NCI-H345 (cell line): Measurements from ENCODE around the gene DIRAS3.
"Not testable (repeated sequence)": the region's sequence is repeated elsewhere in the genome, so short reads cannot be mapped to it uniquely, and the experiment has no call there.

Source experiments
- DNase-seq: peaks from one replicate; lab custom pipeline; 2025; lab: John Stamatoyannopoulos, UW

The DIRAS3 gene

DNA sequence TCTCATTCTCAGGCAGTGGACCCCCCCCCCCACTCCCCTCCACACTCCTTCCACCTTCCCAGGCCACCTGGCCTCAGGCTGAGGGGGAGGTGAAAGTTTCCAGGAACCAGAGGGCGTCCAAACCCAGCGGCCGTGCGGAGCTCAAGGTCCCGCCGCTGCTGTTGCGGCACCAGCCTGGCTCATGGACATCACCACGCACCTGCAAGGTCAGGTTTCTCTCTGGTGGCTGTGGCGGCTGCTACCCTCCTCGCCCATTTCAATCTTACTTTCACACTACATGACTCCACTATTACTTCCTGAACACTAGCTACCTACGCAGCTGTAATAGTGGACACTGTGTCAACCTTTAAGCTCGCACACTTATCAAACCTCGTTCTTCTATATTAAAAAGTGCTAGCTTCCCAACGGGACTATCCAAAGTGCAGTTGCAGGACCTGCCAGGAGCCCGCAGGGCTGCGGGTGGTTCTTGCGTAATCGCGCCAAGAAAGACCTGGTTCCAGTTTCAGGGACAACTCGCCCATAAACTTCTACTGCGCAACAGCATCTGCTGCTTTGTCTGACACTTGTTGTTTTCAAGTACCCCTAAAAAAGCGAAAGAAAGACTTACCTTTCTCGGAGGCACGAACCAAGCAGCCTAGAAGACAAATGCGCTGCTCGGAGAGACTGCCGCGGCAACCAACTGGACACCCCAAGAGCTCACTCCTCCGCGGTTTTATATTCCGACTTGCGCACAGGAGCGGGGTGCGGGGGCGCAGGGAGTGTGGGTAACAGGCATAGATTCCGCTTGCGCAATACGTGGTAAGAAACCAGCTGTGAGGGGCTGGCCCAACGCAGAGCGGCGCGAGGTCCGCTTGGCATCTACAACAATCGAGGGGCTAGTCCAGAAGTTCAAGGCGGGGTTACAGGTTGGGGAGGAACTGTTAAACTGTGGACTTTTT lies at the start of gene DIRAS3:
TSS of gene DIRAS3 (minus strand) at position 687 of the 938 bp plus-strand sequence. CDS start 3,330 bp downstream, outside the sequence.
- DNase-seq, result no peak

DNA sequence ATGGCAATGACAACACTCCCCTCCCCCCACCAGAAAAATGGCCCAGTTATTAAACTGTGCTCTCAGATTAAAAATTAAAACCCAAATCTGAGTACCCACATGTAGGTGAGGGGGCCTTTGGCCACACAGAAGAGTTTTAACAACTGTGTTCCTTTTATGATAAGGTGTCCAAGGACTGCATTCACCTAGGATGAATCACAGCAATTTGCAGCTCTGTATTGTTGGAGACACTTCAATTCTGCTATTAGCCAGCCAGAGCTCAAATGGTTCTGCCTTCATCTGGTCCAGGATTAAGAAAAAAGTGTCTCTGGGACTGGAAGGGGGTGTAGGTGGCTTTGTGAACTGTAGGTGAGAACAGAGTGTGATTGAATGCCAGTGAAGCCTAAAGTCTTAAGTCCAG lies 43.3 kb upstream of the DIRAS3 start:
- no peak for DNase-seq

DNA sequence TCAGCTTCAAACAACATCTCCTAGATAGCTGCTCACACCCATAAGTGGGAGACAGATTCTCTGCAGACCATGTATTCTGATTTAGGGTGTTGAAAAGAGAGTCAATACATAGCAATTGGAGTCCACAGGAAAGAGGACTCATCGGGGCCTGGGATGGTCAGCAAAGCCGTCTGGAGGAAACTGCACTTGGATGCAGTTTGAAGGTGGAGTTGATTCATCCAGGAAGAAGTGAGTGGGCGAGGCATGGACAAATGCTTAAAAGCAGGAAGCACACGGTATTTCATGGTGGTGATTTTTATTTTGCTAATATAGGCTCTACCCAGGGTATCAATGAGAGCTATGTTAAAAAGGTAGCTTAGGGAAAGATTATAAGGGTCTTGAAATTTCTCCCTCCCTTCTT lies 36.8 kb upstream of the DIRAS3 start:
- DNase-seq, result no peak

- no peak for DNase-seq
These were observed 35.3 kb upstream of the DIRAS3 start for GRCh38 chr1:68085752-68086151.

- no peak for DNase-seq
These were observed 33.3 kb upstream of the DIRAS3 start for GRCh38 chr1:68083686-68084085.

- DNase-seq, result no peak
These were observed 31.4 kb upstream of the DIRAS3 start for GRCh38 chr1:68081775-68082283.

GRCh38 chr1:68078647-68079046 lies 28.2 kb upstream of the DIRAS3 start:
- DNase-seq, result no peak

- no peak for DNase-seq
These were observed 24.0 kb upstream of the DIRAS3 start for GRCh38 chr1:68074472-68074871.

DNA sequence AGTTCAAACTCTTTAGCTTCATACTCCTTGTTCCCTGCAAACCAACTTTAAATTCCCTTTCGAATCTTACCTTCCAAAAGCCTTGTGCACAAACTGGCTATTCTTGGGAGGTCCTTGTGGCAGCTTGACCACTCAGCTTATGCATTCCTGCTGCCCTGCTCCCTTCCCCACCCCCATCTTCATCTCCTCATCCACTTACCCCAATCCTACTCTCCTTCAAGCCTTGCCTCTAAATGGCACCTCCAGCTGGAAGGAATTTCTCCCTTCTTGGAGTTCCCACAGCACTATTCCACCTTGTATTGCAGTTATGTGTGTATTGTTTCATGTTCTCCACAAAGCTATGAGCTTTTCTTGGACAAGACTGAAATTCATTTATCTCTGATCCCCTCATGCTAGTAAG lies 15.3 kb upstream of the DIRAS3 start:
- DNase-seq, result no peak

DNA sequence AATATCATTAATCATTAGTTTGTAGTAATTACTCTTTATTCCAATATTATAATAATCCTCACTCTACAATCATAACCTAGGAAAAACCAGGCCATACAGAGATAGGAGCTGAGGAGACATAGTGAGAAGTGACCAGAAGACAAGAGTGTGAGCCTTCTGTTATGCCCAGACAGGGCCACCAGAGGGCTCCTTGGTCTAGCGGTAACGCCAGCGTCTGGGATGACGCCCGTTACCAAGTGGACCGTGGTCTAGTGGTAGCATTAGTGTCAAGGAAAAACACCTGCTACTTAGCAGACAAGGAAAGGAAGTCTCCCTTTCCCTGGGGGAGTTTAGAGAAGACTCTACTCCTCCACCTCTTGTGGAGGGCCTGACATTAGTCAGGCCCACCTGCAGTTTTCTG lies 7.6 kb upstream of the DIRAS3 start:
- DNase-seq, result not testable (repeated sequence)

GRCh38 chr1:68057564-68057963 lies 7.1 kb upstream of the DIRAS3 start:
- DNase-seq, result no peak

DNA sequence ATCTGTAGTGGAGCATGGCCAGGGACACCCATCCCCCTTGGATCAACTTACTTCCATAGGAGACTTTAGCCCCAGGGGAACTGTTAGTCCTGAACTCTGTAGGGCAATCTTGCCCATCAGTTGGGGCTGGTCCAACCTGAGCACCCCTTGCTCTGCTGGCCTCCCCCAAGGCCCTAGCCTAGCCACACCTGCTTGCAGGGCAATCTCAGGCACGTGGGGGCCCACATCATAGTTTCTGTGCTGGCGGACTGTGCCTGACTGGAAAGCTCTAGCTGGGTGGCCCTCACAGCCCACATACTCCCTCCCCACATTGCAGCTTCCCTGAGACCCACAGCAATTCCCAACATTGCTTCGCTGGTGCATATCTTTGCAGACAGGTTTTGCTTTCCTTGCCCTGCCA lies 6.6 kb upstream of the DIRAS3 start:
- DNase-seq, result no peak

- DNase-seq, result no peak
These were observed 1.0 kb upstream of the DIRAS3 start for GRCh38 chr1:68051475-68051874.

- no peak for DNase-seq
These were observed 2.8 kb downstream of the DIRAS3 start for GRCh38 chr1:68047659-68048026.

DNA sequence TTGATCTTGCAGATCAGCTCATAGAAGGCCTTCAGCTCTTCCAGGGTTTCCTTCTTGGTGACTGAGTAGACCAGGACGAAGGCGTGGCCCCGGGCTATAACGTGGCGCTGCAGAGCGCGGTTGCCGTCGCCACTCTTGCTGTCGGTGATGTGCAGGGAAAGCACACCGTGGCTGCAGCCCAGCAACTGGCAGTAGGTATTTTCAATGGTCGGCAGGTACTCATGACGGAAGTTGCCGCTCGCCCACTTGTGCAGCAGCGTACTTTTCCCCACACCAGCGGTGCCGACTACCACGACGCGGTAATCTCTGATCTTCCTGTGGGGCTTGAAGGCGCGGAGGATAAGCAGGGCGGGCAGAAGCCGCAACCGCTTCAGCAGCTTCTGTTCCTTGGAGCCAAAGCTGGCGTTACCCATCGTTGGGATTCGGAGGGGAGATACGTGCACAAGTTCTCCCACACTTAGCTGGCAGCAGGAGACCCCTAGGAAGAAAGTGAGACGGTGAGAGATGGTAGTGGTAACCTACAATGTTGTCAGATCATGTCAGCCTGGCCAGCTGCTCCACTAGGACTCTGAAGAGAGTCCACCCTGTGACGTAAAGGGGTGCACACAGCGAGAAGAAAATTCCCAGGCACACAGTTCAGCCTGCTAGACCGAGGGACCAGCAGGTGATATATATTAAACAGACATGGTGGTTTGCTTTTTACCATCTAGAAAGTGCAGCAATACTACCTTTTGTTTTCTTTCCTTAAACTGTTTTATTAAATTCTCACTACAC lies 3.4 kb downstream of the DIRAS3 start:
- no peak for DNase-seq

GRCh38 chr1:68046423-68046822 lies 4.0 kb downstream of the DIRAS3 start:
- DNase-seq, result no peak

- DNase-seq, result no peak
These were observed 4.8 kb downstream of the DIRAS3 start for GRCh38 chr1:68045511-68046180.

- no peak for DNase-seq
These were observed 6.9 kb downstream of the DIRAS3 start for GRCh38 chr1:68043443-68044090.

- DNase-seq, result no peak
These were observed 13.5 kb downstream of the DIRAS3 start for GRCh38 chr1:68036946-68037345.

DNA sequence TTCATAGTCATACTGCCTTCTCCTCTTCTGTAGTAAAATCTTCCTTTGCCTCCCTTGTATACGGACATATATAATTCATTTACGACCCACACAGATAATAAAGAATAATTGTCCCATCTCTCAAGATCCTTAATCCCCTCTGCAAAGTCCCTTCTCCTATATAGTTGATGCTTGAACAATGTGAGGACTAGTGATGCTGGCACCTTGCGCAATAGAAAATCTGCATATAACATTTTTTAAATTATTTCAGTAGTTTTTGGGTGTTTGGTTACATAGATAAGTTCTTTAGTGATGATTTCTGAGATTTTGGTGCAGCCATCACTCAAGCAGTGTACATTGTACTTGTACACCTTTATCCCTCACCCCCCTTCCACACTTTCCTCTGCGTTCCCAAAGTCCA lies 21.0 kb downstream of the DIRAS3 start:
- no peak for DNase-seq

- DNase-seq, result no peak
These were observed 21.9 kb downstream of the DIRAS3 start for GRCh38 chr1:68028566-68028965.
